Transverse colon (tissue), 4 donors: ENCODE measurements around the gene KCNK17.

Experiments
- CTCF ChIP-seq, 5 experiments: fragments of 200-600 bp in 3 of 5; fragments of 450-650 bp in 2 of 5; sonication (generic) in 3 of 5; IDR thresholded peaks; 1 replicate in 2 of 5; 2 replicates in 3 of 5; pipeline ENCODE4 v1.5.1; 2016 to 2017; ENCODE audit warnings: antibody characterized with exemption in 5 of 5, inconsistent platforms in 3 of 5, mild to moderate bottlenecking in 2 of 5, moderate library complexity in 1 of 5
- POLR2A ChIP-seq: fragments of 450-650 bp; IDR thresholded peaks from one replicate; pipeline ENCODE4 v1.6.1; 2016; ENCODE audit warnings: antibody characterized with exemption, mild to moderate bottlenecking, moderate library complexity
- POLR2AphosphoS5 ChIP-seq, 3 donors: sonication (generic); formaldehyde crosslinking; IDR thresholded peaks; one replicate each; pipeline ENCODE4 v1.6.1; 2016; ENCODE audit warnings: antibody characterized with exemption in 3 of 3

GRCh38 chr6:39313526-39314272, 520 bp downstream of the KCNK17 start:
- no peak for TF ChIP-seq CTCF (IDR thresholded peaks at IDR 0.05)
- no peak for TF ChIP-seq POLR2A
- TF ChIP-seq POLR2AphosphoS5 (IDR thresholded peaks at IDR 0.05) = no peak
